COLO668 (cell line): ENCODE measurements around the gene PARVA.

Source experiments
- DNase-seq: peaks from one replicate; lab custom pipeline; 2025; ENCODE audit not compliant: unreplicated experiment; lab: John Stamatoyannopoulos, UW

The PARVA gene

DNA sequence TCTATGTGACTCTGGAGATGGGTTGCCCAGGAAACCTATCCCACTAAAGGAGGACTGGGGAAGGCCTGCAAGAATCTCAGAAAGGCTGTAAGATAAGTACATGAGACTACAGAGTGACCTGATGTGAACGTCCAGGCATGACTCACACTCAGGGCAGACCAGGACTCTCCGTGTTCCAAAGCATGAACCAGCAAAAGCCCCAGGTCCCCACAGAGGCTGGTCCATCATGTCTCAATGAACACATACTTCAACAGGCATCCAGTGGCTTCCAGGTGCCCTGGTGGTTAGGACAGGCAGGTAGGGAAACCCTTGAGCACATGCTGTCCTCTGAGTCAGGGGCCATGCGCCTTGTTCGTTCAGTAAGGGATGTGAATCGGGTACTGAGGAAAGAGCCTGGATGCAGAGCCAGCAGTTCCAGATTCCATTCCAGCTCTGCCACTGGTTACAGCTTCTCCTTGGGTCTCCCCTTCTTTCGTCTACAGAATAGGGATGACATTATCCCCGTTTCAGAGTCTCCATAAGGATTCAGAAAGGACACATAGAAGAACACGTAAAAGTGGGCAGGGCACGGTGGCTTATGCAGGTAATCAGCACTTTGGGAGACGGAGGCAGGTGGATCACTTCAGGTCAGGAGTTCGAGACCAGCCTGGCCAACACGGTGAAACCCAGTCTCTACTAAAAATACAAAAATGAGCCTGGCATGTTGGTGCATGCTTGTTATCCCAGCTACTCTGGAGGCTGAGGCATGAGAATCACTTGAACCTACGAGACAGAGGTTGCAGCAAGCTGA lies 167.8 kb downstream of the PARVA start:
- no peak for DNase-seq

DNA sequence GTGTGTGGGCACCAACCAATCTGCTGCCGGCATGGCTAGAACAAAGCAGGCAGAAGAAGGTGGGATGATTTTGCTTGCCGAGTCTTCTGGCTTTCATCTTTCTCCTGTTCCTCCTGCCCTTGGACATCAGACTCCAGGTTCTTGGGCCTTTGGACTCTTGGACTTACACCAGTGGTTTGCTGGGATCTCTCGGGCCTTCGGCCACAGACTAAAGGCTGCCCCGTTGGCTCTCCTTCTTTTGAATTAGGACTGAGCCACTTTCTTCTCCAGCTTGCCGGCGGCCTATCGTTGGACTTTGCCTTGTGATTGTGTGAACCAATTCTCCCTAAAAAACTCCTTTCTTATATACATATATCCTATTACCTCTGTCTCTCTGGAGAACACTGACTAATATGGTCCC lies 168.8 kb downstream of the PARVA start:
- no peak for DNase-seq

DNA sequence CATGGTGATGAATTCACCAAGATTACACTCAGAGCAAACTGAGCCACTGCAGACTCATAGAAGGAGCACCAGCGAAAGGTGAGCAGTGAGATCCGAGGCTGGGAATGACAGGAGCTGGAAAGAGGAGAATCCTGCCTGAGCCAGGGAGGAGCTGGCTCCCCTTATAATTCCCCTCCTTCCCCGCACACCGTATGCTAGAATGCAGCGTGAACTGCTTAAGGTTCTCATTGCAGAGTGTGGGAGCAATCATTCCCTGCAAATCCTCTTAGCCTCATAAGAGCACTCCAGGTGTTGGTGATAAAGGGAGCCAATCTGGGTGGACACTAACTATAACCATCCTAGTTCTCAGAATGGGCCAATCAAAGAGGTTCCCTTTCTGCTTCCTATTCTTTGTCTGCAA lies 169.3 kb downstream of the PARVA start:
- DNase-seq = no peak

DNA sequence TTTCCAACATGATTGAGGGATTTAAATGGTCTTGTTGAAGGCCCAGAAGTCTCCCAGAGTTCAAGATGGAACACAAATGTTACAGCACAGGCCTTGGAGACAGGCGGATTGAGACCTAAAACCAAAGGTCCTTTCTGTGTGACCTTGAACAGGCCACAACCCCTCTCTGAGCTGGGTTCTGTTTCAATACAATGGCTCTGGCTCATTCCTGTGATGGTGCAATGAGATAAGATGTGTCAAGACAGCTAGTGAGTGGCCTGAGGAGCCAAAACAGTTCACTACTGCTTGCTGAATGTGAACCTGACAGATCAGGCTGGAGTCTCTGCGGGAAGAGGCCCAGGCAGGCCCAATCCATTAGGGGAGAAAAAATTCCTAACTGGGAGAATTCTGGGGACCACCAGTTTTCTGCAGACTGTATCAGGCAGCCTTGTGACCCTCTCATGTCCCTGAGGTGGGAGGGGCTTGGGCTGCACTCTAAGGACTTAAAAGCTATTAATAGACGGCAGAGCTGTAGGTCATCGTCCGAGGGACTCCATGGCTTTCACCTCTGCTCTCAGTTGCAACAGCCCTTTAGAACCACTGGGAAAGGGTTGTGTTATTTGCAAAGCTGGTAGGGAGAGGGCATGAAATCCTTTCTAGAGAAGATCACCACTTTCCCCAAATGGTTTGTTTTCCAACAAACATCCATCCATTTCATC lies 170.7 kb downstream of the PARVA start:
- DNase-seq = no peak

DNA sequence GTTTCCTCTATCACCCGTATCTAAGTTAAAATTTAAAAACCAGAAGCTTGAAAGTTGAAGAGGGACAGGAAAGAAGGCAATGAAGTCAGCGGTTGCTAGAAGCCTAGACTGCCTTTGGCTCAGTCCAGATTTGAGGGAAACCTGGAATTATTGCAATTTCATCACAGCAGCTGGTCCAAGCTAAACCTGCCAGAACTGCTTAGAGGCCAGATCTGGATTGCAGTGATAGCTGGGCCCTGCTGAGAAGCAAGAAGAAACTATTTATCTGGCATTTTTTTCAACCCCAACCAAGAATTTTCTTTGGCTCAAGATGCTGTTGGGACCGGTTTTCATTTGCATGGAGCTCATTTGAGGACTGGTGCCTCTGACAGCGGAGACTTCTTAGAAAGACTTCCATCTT lies 175.3 kb downstream of the PARVA start:
- DNase-seq = no peak

DNA sequence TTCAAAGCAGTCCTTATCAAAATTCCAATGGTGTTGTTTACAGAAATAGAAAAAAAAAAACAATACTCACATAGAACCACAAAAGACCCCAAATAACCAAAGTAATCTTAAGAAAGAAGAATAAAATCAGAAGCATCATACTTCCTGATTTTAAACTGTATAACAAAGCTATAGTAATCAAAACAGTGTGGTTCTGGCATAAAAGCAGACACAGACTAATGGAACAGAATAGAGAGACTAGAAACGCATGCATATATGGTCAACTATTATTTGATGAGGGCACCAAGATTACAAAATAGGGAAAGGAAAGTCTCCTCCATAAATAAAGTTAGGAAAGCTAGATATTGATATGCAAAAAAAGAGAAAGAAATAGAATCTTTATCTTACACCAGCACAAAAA lies 176.8 kb downstream of the PARVA start:
- no peak for DNase-seq

DNA sequence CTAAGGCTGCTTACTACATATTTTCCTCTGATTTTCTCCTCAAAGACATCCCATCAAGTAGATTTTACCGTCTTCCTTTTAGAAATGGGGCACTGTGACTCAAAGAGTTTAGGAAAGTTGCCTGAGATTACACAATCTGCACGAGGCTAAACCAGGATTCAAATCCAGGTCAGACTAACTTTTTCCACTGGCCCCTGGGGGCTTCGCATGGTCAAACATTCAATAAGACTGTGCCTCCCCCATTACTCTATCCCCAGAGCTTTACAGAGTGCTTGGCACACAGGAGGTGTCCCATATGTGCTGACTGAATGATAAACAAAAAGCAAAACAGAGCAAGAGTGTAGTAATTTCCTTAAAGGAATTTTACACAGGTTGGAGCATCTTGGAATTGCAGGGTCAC lies 178.8 kb downstream of the PARVA start:
- no peak for DNase-seq

DNA sequence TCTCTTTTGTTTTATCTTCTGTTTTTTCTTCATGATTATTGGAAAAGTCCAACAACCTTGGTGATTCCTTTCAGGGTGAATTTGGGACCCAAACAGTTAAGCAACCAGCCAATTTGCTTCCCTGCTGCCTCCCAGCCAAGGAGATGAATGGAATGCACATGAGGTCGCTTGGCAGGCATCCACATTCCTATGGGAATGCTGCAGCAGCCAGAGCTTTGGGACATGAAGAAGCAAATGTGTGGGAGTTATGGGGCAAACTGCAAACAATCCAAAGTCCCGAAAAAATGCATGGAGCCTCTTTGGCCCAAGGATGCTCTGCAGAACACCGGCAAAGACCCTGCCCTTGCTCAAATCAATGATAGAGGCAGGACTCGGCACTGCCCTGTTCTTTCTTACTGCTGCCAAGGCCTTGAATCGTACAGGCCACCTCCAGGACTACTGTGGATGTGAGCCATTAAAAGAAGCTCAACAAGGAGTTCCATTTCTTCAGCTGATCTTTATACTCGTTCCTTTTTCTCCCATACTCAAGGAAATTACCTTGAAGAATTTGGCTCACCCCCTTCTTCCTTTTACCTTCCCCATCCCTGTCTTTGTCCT lies 179.5 kb downstream of the PARVA start:
- DNase-seq = no peak

DNA sequence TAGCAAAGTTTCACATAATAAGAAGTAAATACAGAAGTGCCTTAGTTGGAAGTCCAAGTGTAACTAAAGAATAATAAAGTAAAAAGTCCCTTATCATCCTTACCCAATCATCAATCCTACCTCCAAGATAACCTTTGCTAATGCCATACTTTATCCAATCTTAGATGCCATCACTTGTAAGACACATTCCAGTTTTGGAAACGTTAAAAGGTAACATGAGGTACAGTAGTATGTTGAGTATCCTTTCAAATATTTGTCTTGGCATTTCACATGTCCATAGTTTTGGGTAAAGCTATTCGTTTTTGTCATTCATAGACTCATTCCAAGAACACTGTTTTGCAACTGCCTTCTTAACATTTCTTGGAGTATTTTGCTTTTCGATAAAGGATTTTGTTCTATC lies 181.6 kb downstream of the PARVA start:
- no peak for DNase-seq

DNA sequence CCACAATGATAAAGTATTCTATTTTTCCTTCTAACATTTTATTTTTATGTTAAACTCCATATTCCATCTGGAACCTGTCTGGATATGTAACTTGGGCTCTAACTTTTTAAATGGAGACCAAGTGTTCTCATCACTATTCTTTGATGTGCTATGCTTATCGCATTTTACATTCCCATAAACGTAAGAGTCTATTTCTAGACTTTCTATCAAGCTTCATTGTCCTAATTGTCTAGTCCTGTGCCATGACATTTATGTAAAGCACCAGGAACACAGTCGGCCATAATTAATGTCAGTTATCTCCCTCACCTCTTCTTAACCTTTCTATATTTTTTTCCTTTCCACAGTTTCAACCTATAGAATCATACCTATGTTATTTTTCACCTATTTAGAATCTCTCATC lies 183.0 kb downstream of the PARVA start:
- no peak for DNase-seq

DNA sequence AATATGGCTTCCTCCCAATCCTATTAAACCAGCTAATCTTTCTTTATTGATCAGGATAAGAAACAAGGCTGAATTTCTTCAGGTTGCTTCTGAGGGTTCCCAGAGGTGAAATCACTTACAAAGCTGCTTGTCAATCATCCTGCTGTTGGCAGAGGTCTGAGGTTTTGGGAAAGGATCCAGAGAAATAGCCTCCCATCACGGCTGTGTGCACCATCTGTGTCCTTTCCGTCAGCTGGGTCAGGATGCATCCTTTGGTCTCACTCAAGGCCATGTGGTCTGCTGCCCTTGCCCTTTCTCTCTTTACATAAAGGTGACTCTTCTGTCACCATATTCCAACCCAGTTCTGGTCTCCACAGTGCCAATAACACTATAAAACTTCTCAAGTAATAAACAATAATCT lies 183.5 kb downstream of the PARVA start:
- DNase-seq = no peak

DNA sequence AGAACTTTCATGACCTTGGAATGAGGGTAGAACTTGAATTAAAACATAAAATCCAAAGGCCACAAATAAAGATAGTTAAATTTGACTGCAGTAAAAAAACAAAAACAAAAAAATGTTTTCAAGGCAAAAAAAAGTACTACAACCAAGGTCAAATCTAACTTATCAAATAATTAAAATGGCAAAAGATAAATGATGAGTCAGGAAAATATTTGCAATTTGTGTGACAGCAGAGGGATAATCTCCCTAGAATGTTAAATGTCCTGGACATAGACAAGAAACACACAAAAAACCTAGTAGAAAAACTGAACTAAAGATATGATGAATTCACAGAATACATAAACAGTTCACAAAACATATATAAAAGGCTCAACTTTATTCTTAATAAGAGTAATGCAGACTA lies 186.6 kb downstream of the PARVA start:
- no peak for DNase-seq

DNA sequence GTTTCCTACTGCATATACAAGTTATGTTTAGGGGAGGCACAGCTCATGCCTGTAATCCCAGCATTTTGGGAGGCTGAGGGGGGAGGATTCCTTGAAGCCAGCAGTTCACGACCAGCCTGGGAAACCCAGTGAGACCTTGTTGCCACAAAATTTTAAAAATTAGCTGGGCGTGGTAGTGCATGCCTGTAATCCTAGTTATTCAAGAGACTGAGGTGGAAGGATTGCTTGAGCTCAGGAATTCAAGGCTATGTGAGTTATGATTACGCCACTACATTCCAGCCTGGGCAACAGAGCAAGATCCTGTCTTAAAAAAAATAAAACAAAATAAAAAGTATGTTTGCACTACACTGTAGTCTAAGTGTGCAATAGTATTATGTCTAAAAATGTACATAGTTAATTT lies 188.0 kb downstream of the PARVA start:
- DNase-seq = no peak

DNA sequence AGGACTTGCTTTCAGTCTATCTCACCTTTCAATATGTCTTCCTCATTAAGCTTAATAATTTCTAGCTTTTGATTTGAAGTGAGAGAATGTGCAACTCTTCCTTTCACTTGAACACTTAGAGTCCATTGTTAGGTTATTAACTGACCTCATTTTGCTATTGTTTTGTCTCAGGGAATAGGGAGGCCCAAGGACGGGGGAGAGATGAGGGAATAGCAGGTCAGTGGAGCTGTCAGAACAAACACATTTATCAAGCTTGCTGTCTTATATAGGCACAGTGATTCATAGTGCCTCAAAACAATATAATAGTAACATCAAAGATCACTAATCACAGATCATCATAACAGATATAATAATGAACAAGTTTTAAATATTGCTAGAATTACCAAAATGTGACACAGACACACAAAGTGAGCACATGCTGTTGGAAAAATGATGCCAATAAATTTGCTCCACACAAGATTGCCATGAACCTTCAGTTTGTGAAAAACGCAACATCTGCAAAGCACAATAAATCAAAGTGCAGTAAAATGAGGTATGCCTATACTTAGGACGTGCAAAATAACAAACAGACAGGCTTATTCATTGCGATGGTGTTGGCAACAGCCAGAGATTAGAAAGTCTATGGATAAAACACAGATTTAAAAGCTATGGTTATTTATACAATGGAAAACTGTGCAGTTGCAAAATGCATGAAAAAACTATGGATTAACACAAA lies 190.5 kb downstream of the PARVA start:
- no peak for DNase-seq

DNA sequence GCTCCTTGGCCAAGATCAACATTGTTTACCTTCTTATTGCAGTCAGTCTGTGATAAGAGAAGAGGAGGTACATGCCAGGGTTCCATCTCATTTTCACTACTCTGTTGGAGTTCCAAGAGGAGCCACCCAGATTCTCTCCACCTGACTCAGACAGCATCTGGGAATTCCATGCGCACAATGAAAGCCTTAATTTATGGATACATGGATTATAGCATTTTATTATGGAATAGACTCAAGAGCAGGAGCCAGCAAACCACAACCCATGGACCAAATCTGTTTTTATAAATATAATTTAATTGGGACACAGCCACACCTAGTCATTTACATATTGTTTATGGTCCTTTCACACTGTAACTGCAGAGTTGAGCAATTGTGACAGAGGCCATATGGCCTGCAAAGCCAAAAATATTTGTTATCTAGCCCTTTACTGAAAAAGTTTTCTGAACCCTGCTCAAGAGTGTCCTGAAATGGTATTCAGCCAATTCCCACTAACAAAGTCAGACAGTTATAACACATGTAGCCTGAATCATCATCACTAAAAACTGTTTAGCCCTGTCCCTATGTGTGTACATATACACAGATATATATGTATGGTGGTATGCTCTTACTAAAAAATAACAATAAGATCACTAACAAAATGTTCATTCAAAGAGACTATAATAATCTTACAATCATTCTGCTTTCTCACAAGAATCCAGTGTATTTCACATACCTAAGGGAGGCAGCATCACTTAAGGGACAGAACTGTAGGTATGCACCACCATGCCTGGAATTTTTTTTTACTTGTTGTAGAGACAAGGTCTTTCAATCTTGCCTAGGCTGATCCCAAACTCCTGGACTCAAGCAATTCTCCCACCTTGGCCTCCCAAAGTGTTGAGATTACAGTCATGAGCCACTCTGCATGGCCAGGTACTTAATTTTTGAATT lies 192.4 kb downstream of the PARVA start:
- no peak for DNase-seq

DNA sequence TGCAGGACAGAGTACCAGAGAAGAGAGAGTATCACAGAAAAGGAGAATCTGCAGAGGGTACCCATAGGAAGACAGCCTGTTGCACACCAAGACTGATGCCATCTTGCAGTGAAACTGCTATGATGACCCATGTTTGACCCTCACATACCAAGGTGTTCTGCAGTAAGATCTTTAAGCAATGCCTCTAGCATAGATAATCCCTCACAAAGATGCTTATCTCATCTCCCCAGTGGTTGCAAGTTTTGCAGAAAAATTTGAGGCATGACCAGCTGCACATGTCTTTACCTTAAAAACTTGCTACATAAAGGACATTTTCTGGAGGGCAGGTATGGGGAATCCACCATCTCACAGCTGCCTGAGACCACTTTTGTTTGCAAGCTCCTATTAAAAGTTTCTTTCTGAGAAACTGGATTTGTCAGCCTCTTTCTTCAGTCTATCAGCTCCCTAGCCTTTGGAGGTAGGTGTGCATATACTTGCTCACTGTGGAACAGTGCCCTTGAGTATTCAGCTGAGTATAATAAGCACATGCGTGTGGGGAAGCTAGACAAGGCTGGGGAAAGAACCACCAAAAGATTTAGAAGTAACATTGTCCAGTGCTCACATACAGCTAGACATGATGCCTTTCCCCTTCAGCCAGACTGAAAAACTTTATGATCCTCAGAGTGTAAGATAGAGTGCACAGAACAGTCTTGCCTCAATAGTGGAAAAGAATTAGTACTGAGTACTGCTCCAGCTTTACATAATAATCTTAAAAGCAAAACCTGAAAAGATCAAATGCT lies 196.5 kb downstream of the PARVA start:
- no peak for DNase-seq

DNA sequence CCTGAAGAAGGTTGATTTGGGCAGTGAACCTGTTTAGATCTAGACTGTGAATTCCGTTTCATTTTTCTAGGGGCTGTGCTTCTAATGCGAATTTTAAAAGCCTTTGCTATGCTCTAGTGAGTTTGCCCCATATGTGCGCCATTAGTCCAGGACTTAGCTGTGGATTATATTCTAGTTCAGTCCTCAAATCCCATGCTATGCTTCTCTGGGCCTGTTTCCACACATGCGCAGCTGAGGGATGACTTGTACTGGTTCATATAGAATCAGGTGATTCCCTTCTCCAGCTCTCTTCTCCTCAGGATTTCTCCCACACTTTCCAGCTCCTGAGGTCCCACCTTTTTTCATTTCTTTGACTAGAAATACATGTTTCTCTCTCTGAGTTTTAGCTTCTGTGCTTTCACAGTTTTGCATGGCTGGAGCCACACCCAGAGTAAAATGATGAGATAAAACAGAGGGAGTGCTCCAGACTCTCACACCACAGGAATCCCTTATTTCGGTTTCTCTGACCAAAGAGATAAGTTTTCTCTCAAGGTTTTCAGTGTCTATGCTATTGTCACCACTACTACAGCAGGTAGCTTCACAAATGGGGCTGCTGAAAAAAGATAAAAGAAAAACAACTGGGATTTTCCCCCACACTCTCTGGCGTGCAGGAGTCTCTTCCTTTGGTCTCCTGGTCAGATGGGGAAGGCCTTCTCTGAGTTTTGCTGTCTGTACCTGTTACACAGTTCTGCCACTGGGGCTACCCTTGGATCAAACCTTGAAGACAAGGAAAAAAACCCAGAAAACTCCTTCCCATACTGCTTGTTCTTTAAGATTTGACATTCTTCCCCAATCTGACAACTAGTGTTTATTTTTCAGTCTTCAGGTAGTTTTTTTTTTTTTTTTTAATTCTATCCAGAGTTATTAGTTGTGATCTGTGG lies 200.6 kb downstream of the PARVA start:
- DNase-seq = no peak

DNA sequence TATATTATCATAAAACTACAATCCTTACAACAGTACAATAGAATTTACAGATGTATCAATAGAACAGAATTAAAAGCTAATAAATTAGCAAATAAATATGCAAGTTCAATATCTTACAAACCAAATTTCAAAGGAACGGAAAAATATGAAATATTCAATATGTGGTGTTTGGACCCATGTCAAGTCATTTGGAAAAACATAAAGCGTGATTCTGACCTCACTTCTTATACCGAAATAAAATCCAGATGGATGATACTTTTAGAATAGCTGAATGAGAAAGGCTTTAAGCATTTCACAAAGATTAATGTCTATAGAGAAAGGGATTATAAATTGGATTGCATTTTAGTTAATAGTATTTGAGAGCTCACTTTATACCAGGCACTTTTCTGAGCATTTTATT lies 204.0 kb downstream of the PARVA start:
- no peak for DNase-seq

DNA sequence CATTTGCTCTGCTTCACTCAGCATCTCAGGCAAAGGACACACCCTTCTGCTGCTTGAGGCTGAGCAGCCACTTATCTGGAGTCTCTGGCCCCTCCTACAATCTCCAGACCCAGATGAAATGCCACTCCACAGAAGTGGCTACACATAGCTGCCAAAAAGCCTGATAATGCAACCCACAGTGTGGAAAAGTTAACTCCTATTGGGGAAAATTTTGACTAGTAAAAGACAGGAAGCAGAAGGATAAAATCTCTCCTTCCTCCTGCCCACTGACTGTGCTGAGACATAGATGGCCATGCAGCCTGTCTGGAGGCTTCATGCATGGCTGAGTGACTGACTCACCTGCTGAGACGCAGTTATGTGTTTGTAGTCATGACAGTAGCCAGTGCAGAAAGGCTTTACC lies 204.6 kb downstream of the PARVA start:
- DNase-seq = peak; percentile 33
